Tibial nerve (tissue), 4 donors: ENCODE data around the gene VIPR2. TPM values are rescaled to one million over a fixed set of nuclear protein-coding genes. Genes with fewer than 3 reads are reported as not detected.
"Not testable (repeated sequence)": the region's sequence is repeated elsewhere in the genome, so short reads cannot be mapped to it uniquely, and the experiment has no call there.

Source experiments
- DNase-seq, 2 donors: peaks; one replicate each; pipeline ENCODE4 v3.0.0-alpha.2; 2019; ENCODE audit warnings: low spot score in 2 of 2
- H3K27ac ChIP-seq, 4 donors: fragments of 200-600 bp; sonication (generic) in 3 of 4; one replicate each; pipeline ENCODE4 v1.5.1; 2017 to 2019; ENCODE audit warnings: mild to moderate bottlenecking in 1 of 4
- H3K27me3 ChIP-seq, 2 donors: fragments of 200-600 bp; sonication (generic) in 1 of 2; one replicate each; pipeline versions ENCODE4 v1.5.1 to v1.6.0; 2017 to 2019
- H3K36me3 ChIP-seq, 3 donors: fragments of 200-600 bp; sonication (generic); one replicate each; pipeline ENCODE4 v1.5.1; 2018 to 2019
- H3K4me1 ChIP-seq, 4 donors: fragments of 200-600 bp; sonication (generic) in 3 of 4; one replicate each; pipeline ENCODE4 v1.5.1; 2017 to 2019
- H3K4me3 ChIP-seq, 4 donors: fragments of 200-600 bp; sonication (generic) in 3 of 4; one replicate each; pipeline ENCODE4 v1.5.1; 2017 to 2019; ENCODE audit warnings: mild to moderate bottlenecking in 1 of 4, moderate library complexity in 1 of 4
- H3K9me3 ChIP-seq, 4 donors: fragments of 200-600 bp; sonication (generic) in 3 of 4; one replicate each; pipeline ENCODE4 v1.5.1; 2017 to 2019
- CTCF ChIP-seq, 5 experiments: fragments of 200-600 bp in 3 of 5; fragments of 450-650 bp in 2 of 5; sonication (generic) in 3 of 5; IDR thresholded peaks; one replicate each; pipeline ENCODE4 v1.5.1; 2016 to 2019; ENCODE audit warnings: antibody characterized with exemption in 5 of 5, mild to moderate bottlenecking in 3 of 5, moderate library complexity in 2 of 5
- EP300 ChIP-seq, 2 donors: sonication (generic); formaldehyde crosslinking; IDR thresholded peaks; one replicate each; pipeline ENCODE4 v1.6.1; 2017; ENCODE audit warnings: antibody characterized with exemption in 2 of 2, mild to moderate bottlenecking in 1 of 2
- POLR2A ChIP-seq, 2 donors: fragments of 450-650 bp; IDR thresholded peaks; one replicate each; pipeline ENCODE4 v1.6.1; 2017; ENCODE audit warnings: antibody characterized with exemption in 2 of 2, mild to moderate bottlenecking in 2 of 2, moderate library complexity in 2 of 2
- WGBS, 2 donors: methylation state at CpG; one replicate each; pipeline ENCODE4 v1.1.5; 2018; 5-methylcytosine and 5-hydroxymethylcytosine counted together
- total RNA-seq, 4 donors: library from RNA; depleted of rRNA; stranded (reverse); fragments of >200 nt; gene quantifications; one replicate each; pipeline ENCODE4 v1.1.0, GENCODE V29; 2016

Gene VIPR2
- total RNA-seq, 4 donors from 2014 or later, result 0.22 to 3.6 (median 2.9) TPM

GRCh38 chr7:159083001-159083697 is 61.5 kb downstream of the VIPR2 start:
- TF ChIP-seq EP300 (IDR thresholded peaks at IDR 0.05) (no peak), CTCF (IDR thresholded peaks at IDR 0.05) (no peak), POLR2A (IDR thresholded peaks at IDR 0.05) (no peak)
- H3K4me1 ChIP-seq, result no peaks in the 10 kb centered on the region
- no peak for DNase-seq
- 94 to 97% methylated on average over 7 to 13 of the region's 13 CpGs for WGBS, 2 donors
- no peaks in the 10 kb centered on the region for H3K36me3 ChIP-seq
- H3K4me3 ChIP-seq, result no peak overlapping the region
- H3K27ac ChIP-seq, result no peak overlapping the region
- no peaks in the 10 kb centered on the region for H3K9me3 ChIP-seq
- no peaks in the 10 kb centered on the region for H3K27me3 ChIP-seq

GRCh38 chr7:159082075-159082474 is 62.6 kb downstream of the VIPR2 start:
- H3K36me3 ChIP-seq, H3K27ac ChIP-seq, H3K4me3 ChIP-seq, H3K27me3 ChIP-seq, DNase-seq, H3K4me1 ChIP-seq, H3K9me3 ChIP-seq: not testable (repeated sequence)
- 94 to 100% methylated on average over 3 to 5 of the region's 5 CpGs for WGBS, 2 donors

- Histone ChIP-seq H3K4me1 (no peaks in the 10 kb centered on the region), H3K9me3 (no peaks in the 10 kb centered on the region), H3K27me3 (no peaks in the 10 kb centered on the region), H3K4me3 (no peak overlapping the region), H3K36me3 (no peaks in the 10 kb centered on the region), H3K27ac (no peak overlapping the region)
- no peak for DNase-seq
- WGBS, 2 donors, result 87 to 90% methylated on average over 6 of the region's 6 CpGs
- no peak for TF ChIP-seq POLR2A (IDR thresholded peaks at IDR 0.05)
- TF ChIP-seq CTCF (IDR thresholded peaks at IDR 0.05), result no peak
- TF ChIP-seq EP300 (IDR thresholded peaks at IDR 0.05), result no peak
Measured at GRCh38 chr7:159078911-159079270, 65.8 kb downstream of the VIPR2 start.

- H3K27ac ChIP-seq, result no peak overlapping the region
- H3K4me1 ChIP-seq, result no peaks in the 10 kb centered on the region
- no peak overlapping the region for H3K4me3 ChIP-seq
- H3K36me3 ChIP-seq, result no peaks in the 10 kb centered on the region
- 89 to 91% methylated on average over 9 of the region's 9 CpGs for WGBS, 2 donors
- H3K9me3 ChIP-seq, result no peaks in the 10 kb centered on the region
- DNase-seq, result no peak
- TF ChIP-seq EP300 (IDR thresholded peaks at IDR 0.05), result no peak
- TF ChIP-seq POLR2A (IDR thresholded peaks at IDR 0.05), result no peak
- TF ChIP-seq CTCF (IDR thresholded peaks at IDR 0.05), result no peak
- H3K27me3 ChIP-seq, result no peaks in the 10 kb centered on the region
Measured at GRCh38 chr7:159078193-159078910, 66.3 kb downstream of the VIPR2 start.

GRCh38 chr7:159076333-159076732 is 68.3 kb downstream of the VIPR2 start:
- DNase-seq, result no peak
- H3K36me3 ChIP-seq, result no peaks in the 10 kb centered on the region
- no peaks in the 10 kb centered on the region for H3K9me3 ChIP-seq
- H3K27ac ChIP-seq, result no peak overlapping the region
- H3K4me3 ChIP-seq, result no peak overlapping the region
- H3K27me3 ChIP-seq, result no peaks in the 10 kb centered on the region
- TF ChIP-seq CTCF (IDR thresholded peaks at IDR 0.05) (no peak), POLR2A (IDR thresholded peaks at IDR 0.05) (no peak), EP300 (IDR thresholded peaks at IDR 0.05) (no peak)
- no peaks in the 10 kb centered on the region for H3K4me1 ChIP-seq
